Panc1 (cell line): ENCODE data around the gene ENTPD6. TPM values are rescaled to one million over a fixed set of nuclear protein-coding genes. Genes with fewer than 3 reads are reported as not detected.

Experiments
- ATAC-seq: fragments of 200-7000 bp; cut with Tn5 transposase; 2 replicates; pipeline ENCODE4 v1.9.1; 2020; ENCODE audit warnings: mild to moderate bottlenecking, moderate library complexity
- Bru-seq: library from RNA; stranded (reverse); fragments of 400-500 nt; gene quantifications from one replicate; lab custom pipeline; 2021; lab: Mats Ljungman, UMichigan
- BruChase-seq, 2 experiments: library from RNA; stranded (reverse); fragments of 400-500 nt; gene quantifications; one replicate each; lab custom pipeline; 2021; lab: Mats Ljungman, UMichigan
- BruUV-seq: library from RNA; stranded (reverse); fragments of 400-500 nt; replicated peaks from 2 replicates; lab custom pipeline; 2021; lab: Mats Ljungman, UMichigan
- CTCF ChIA-PET: fragments of 300-600 bp; sonication (Branson Sonifier 250); formaldehyde crosslinking; loops from one replicate; lab custom pipeline; 2022; ENCODE audit warnings: antibody characterized with exemption; lab: Charles Lee
- POLR2A ChIA-PET: fragments of 300-600 bp; sonication (Branson Sonifier 250); formaldehyde crosslinking; loops from one replicate; lab custom pipeline; 2022; ENCODE audit warnings: antibody characterized with exemption; lab: Charles Lee
- DNase-seq: peaks from one replicate; pipeline ENCODE4 v3.0.0-alpha.2; 2010; ENCODE audit warnings: low read depth, low spot score
- H3K27ac ChIP-seq: 2 replicates; pipeline ENCODE4 v1.5.1; 2011; ENCODE audit warnings: mild to moderate bottlenecking, low read length, inconsistent platforms
- H3K27me3 ChIP-seq: fragments of 200-500 bp; sonication (Bioruptor generic); 2 replicates; pipeline ENCODE4 v1.6.0; 2014; ENCODE audit warnings: low read length, inconsistent platforms; ENCODE audit not compliant: control insufficient read depth, insufficient read depth
- H3K36me3 ChIP-seq: fragments of 200-500 bp; sonication (Bioruptor generic); 2 replicates; pipeline ENCODE4 v1.5.1; 2014; ENCODE audit warnings: inconsistent platforms, mild to moderate bottlenecking, low read length, moderate library complexity; ENCODE audit not compliant: control insufficient read depth, insufficient read depth
- H3K4me1 ChIP-seq: 2 replicates; pipeline ENCODE4 v1.5.1; 2011; ENCODE audit warnings: inconsistent platforms, mild to moderate bottlenecking, low read length, moderate library complexity; ENCODE audit not compliant: control insufficient read depth, insufficient read depth
- H3K4me3 ChIP-seq, 2 experiments: 2 replicates each; pipeline ENCODE4 v1.5.1; 2011 to 2012; ENCODE audit warnings: low read depth in 2 of 2, low read length in 2 of 2, mild to moderate bottlenecking in 2 of 2, inconsistent platforms in 1 of 2, moderate library complexity in 1 of 2
- H3K9me3 ChIP-seq: fragments of 200-500 bp; sonication (Bioruptor generic); 2 replicates; pipeline ENCODE4 v1.5.1; 2014; ENCODE audit warnings: low read depth, mild to moderate bottlenecking, inconsistent platforms, low read length, moderate library complexity; ENCODE audit not compliant: control insufficient read depth, insufficient read depth
- POLR2AphosphoS5 ChIP-seq: IDR thresholded peaks from 2 replicates; pipeline ENCODE4 v1.6.1; 2012; ENCODE audit warnings: mild to moderate bottlenecking, low read depth, low read length, moderate library complexity
- SIN3A ChIP-seq: IDR thresholded peaks from 2 replicates; pipeline ENCODE4 v1.6.1; 2012; ENCODE audit warnings: low read depth, mild to moderate bottlenecking, low read length, moderate library complexity, borderline replicate concordance; ENCODE audit not compliant: insufficient read depth
- TCF7L2 ChIP-seq: IDR thresholded peaks from 2 replicates; pipeline ENCODE4 v1.6.1; 2011; ENCODE audit warnings: mild to moderate bottlenecking, low read depth, low read length, inconsistent platforms
- in situ Hi-C: cut with HindIII; loops from 2 replicates; pipeline ENCODE4 v1.10.0; 2016; ENCODE audit warnings: low sequenced_read_pairs, low pct_unique_long_range_greater_than_20kb
- intact Hi-C: fragments of 100-400 bp; cut with micrococcal nuclease; formaldehyde crosslinking; loops from one replicate; pipeline ENCODE4 v1.10.0; 2022; ENCODE audit not compliant: unreplicated experiment
- long read RNA-seq: library from polyadenylated mRNA; unstranded; transcript quantifications from one replicate; pipeline ENCODE4 v2.0.0, GENCODE V29; 2021; ENCODE audit not compliant: unreplicated experiment
- polyA plus RNA-seq: library from polyadenylated mRNA; unstranded; fragments of >200 nt; gene quantifications from one replicate; pipeline ENCODE4 v1.2.1, GENCODE V29; 2012; ENCODE audit warnings: missing spikeins; ENCODE audit not compliant: insufficient read length
- total RNA-seq: library from RNA; stranded (reverse); gene quantifications from one replicate; pipeline ENCODE4 v1.2.1, GENCODE V29; 2021; ENCODE audit not compliant: unreplicated experiment
- TF ChIP-seq, protein P1 (sequence below): fragments of 450-650 bp; IDR thresholded peaks from 2 replicates; pipeline ENCODE4 v1.5.1; 2017; ENCODE audit warnings: mild to moderate bottlenecking
- TF ChIP-seq, protein P2 (sequence below), 2 experiments: IDR thresholded peaks; 2 replicates each; pipeline ENCODE4 v1.6.1; 2011 to 2012; ENCODE audit warnings: low read depth in 2 of 2, control low read depth in 1 of 2, low read length in 1 of 2, mild to moderate bottlenecking in 1 of 2, moderate library complexity in 1 of 2; ENCODE audit not compliant: insufficient read depth in 1 of 2

ENTPD6 gene
- 108 TPM for total RNA-seq
- polyA plus RNA-seq, result 99.8 TPM
- percentile 78 among the genes with signal in this experiment for Bru-seq, nascent RNA
- percentile 82 among the genes with signal in this experiment for BruChase-seq, experiment 1, labeled RNA remaining after a 2-hour chase
- BruChase-seq, experiment 2, labeled RNA remaining after a 6-hour chase, result percentile 79 among the genes with signal in this experiment
- long read RNA-seq, transcript ENTPD6-202 (15 exons, 2,766 nt), result minor isoform, 10 of 343 reads
- long read RNA-seq, transcript ENTPD6-203 (15 exons, 2,750 nt), result minor isoform, 22 of 343 reads
- long read RNA-seq, transcript ENTPD6-209 (14 exons, 2,654 nt), result minor isoform, 10 of 343 reads
- long read RNA-seq, transcript ENTPD6-201 (14 exons, 2,708 nt), result major isoform, 29 of 343 reads
- long read RNA-seq, partial matches to known transcripts, result 57 of 343 reads
- long read RNA-seq, other reads (novel, unspliced or antisense), result 212 of 343 reads

DNA sequence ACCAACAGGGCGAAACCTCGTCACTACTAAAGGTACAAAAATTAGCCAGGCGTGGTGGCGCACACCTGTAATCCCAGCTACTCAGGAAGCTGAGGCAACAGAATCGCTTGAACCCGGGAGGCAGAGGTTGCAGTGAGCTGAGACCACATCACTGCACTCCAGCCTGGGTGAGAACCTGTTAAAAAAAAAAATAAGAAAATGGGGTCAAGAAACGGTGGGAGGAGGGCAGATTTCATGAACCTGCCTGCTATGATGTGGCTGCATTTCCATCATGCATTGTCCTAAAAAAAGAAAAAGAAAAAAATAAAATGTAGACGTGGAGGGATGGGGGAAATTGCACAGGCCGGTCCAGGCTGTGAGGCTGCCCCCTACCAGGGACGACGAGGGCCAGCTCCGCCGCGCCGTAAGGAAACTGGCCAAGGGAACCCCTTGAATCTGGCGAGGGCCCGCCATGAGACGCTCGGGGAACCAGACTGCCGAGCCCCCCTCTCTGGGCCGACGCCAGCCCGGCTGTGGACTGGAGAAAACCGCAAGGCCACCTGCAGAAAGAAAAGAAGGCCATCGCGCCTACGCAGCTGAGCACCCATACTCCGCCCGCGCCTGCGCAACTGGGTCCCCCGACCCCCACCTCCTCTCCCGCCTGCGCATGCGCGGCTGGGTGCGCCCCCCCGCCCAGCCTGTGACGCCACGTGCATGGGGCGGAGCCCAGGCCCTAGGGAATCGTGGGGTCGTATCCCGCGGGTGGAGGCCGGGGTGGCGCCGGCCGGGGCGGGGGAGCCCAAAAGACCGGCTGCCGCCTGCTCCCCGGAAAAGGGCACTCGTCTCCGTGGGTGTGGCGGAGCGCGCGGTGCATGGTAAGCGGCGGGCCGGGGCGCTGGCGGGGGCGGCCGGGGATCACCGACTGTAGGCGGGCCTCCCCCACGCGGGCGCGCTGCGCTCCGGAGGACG, at the start of gene ENTPD6:
Gene ENTPD6, plus strand, starts transcription at position 699 of the 948 bp plus-strand sequence. CDS start 10,825 bp downstream, outside the sequence.
- peak; percentile 90 for ATAC-seq
- TF ChIP-seq, protein P1, sequence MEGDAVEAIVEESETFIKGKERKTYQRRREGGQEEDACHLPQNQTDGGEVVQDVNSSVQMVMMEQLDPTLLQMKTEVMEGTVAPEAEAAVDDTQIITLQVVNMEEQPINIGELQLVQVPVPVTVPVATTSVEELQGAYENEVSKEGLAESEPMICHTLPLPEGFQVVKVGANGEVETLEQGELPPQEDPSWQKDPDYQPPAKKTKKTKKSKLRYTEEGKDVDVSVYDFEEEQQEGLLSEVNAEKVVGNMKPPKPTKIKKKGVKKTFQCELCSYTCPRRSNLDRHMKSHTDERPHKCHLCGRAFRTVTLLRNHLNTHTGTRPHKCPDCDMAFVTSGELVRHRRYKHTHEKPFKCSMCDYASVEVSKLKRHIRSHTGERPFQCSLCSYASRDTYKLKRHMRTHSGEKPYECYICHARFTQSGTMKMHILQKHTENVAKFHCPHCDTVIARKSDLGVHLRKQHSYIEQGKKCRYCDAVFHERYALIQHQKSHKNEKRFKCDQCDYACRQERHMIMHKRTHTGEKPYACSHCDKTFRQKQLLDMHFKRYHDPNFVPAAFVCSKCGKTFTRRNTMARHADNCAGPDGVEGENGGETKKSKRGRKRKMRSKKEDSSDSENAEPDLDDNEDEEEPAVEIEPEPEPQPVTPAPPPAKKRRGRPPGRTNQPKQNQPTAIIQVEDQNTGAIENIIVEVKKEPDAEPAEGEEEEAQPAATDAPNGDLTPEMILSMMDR, result peak; percentile 58
- TF ChIP-seq SIN3A (peak; percentile 29; the same call in 1 of the 2 replicates), TCF7L2 (no peak), POLR2AphosphoS5 (peak; percentile 87)
- TF ChIP-seq, protein P2, sequence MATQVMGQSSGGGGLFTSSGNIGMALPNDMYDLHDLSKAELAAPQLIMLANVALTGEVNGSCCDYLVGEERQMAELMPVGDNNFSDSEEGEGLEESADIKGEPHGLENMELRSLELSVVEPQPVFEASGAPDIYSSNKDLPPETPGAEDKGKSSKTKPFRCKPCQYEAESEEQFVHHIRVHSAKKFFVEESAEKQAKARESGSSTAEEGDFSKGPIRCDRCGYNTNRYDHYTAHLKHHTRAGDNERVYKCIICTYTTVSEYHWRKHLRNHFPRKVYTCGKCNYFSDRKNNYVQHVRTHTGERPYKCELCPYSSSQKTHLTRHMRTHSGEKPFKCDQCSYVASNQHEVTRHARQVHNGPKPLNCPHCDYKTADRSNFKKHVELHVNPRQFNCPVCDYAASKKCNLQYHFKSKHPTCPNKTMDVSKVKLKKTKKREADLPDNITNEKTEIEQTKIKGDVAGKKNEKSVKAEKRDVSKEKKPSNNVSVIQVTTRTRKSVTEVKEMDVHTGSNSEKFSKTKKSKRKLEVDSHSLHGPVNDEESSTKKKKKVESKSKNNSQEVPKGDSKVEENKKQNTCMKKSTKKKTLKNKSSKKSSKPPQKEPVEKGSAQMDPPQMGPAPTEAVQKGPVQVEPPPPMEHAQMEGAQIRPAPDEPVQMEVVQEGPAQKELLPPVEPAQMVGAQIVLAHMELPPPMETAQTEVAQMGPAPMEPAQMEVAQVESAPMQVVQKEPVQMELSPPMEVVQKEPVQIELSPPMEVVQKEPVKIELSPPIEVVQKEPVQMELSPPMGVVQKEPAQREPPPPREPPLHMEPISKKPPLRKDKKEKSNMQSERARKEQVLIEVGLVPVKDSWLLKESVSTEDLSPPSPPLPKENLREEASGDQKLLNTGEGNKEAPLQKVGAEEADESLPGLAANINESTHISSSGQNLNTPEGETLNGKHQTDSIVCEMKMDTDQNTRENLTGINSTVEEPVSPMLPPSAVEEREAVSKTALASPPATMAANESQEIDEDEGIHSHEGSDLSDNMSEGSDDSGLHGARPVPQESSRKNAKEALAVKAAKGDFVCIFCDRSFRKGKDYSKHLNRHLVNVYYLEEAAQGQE (IDR thresholded peaks at IDR 0.05; ENCODE audit: insufficient read depth in 1 of 2, low read depth in 2 of 2, low read length in 1 of 2), result no peak
- Histone ChIP-seq H3K9me3 (no peaks in the 10 kb centered on the region), H3K36me3 (peaks cover 7% of the 10 kb centered on the region; the same call in 1 of the 2 replicates), H3K4me1 (peaks cover 39% of the 10 kb centered on the region), H3K27ac (peak within 1 kb of the TSS; percentile 92), H3K4me3 (peak within 1 kb of the TSS; percentile 77 to 85), H3K27me3 (no peaks in the 10 kb centered on the region)
- intact Hi-C loops (loop anchor here (5.0 kb wide), 1 partner anchor 203 kb away; the partner anchor contains the start of gene APMAP), in situ Hi-C loops (no loop called here)
- ChIA-PET CTCF (interaction anchor here (1.2 kb wide), 1 partner anchor 163 kb away, joined by 3 read pairs; no protein-coding TSS in a partner anchor), POLR2A (no interaction called here)
- BruUV-seq, result TSS peak; percentile 94
- DNase-seq, result peak; percentile 24

DNA sequence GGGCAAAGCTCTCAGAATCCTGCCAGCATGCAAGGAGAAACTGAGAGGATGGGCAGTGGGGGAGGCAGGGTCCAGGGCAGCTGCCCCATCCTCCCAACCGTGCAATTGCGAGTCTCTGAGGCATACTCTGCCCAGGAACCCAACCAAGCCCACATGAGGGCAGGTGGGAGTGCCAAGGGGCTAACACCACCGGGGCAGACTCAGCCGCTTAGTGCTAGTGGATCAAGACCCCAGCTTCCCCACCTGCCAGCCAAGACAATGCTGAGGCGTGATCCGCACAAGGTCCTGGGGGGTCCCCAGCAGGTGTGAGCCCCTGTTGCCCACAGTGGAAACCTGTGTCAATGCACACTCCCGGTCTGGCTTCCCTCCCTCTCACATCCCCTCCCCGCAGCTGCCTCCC, 48.5 kb upstream of the ENTPD6 start:
- H3K27me3 ChIP-seq, result no peaks in the 10 kb centered on the region
- intact Hi-C loops (no loop called here), in situ Hi-C loops (no loop called here)
- POLR2A ChIA-PET, result no interaction called here
- ATAC-seq (no peak), DNase-seq (no peak)
- no peaks in the 10 kb centered on the region for H3K36me3 ChIP-seq
- no peaks in the 10 kb centered on the region for H3K4me1 ChIP-seq
- CTCF ChIA-PET, result no interaction called here
- BruUV-seq, result no TSS peak
- H3K4me3 ChIP-seq, result no peak overlapping the region
- no peaks in the 10 kb centered on the region for H3K9me3 ChIP-seq
- TF ChIP-seq, protein P1, result no peak
- no peak for TF ChIP-seq SIN3A
- TF ChIP-seq, protein P2 (IDR thresholded peaks at IDR 0.05; ENCODE audit: insufficient read depth in 1 of 2, low read depth in 2 of 2, low read length in 1 of 2), result no peak
- no peak for TF ChIP-seq TCF7L2
- no peak for TF ChIP-seq POLR2AphosphoS5
- no peak overlapping the region for H3K27ac ChIP-seq
